Panc1 (cell line): ENCODE results near the gene COMMD1. TPM values are rescaled to one million over a fixed set of nuclear protein-coding genes. Genes with fewer than 3 reads are reported as not detected.

ENCODE experiments used
- ATAC-seq: fragments of 200-7000 bp; cut with Tn5 transposase; 2 replicates; pipeline ENCODE4 v1.9.1; 2020; ENCODE audit warnings: mild to moderate bottlenecking, moderate library complexity
- BruUV-seq: library from RNA; stranded (reverse); fragments of 400-500 nt; replicated peaks from 2 replicates; lab custom pipeline; 2021; lab: Mats Ljungman, UMichigan
- CTCF ChIA-PET: fragments of 300-600 bp; sonication (Branson Sonifier 250); formaldehyde crosslinking; loops from one replicate; lab custom pipeline; 2022; ENCODE audit warnings: antibody characterized with exemption; lab: Charles Lee
- POLR2A ChIA-PET: fragments of 300-600 bp; sonication (Branson Sonifier 250); formaldehyde crosslinking; loops from one replicate; lab custom pipeline; 2022; ENCODE audit warnings: antibody characterized with exemption; lab: Charles Lee
- DNase-seq: peaks from one replicate; pipeline ENCODE4 v3.0.0-alpha.2; 2010; ENCODE audit warnings: low read depth, low spot score
- H3K27ac ChIP-seq: 2 replicates; pipeline ENCODE4 v1.5.1; 2011; ENCODE audit warnings: mild to moderate bottlenecking, low read length, inconsistent platforms
- H3K27me3 ChIP-seq: fragments of 200-500 bp; sonication (Bioruptor generic); 2 replicates; pipeline ENCODE4 v1.6.0; 2014; ENCODE audit warnings: low read length, inconsistent platforms; ENCODE audit not compliant: control insufficient read depth, insufficient read depth
- H3K36me3 ChIP-seq: fragments of 200-500 bp; sonication (Bioruptor generic); 2 replicates; pipeline ENCODE4 v1.5.1; 2014; ENCODE audit warnings: inconsistent platforms, mild to moderate bottlenecking, low read length, moderate library complexity; ENCODE audit not compliant: control insufficient read depth, insufficient read depth
- H3K4me1 ChIP-seq: 2 replicates; pipeline ENCODE4 v1.5.1; 2011; ENCODE audit warnings: inconsistent platforms, mild to moderate bottlenecking, low read length, moderate library complexity; ENCODE audit not compliant: control insufficient read depth, insufficient read depth
- H3K4me3 ChIP-seq, 2 experiments: 2 replicates each; pipeline ENCODE4 v1.5.1; 2011 to 2012; ENCODE audit warnings: low read depth in 2 of 2, low read length in 2 of 2, mild to moderate bottlenecking in 2 of 2, inconsistent platforms in 1 of 2, moderate library complexity in 1 of 2
- H3K9me3 ChIP-seq: fragments of 200-500 bp; sonication (Bioruptor generic); 2 replicates; pipeline ENCODE4 v1.5.1; 2014; ENCODE audit warnings: low read depth, mild to moderate bottlenecking, inconsistent platforms, low read length, moderate library complexity; ENCODE audit not compliant: control insufficient read depth, insufficient read depth
- CTCF ChIP-seq: fragments of 450-650 bp; IDR thresholded peaks from 2 replicates; pipeline ENCODE4 v1.5.1; 2017; ENCODE audit warnings: mild to moderate bottlenecking
- POLR2AphosphoS5 ChIP-seq: IDR thresholded peaks from 2 replicates; pipeline ENCODE4 v1.6.1; 2012; ENCODE audit warnings: mild to moderate bottlenecking, low read depth, low read length, moderate library complexity
- REST ChIP-seq, 2 experiments: IDR thresholded peaks; 2 replicates each; pipeline ENCODE4 v1.6.1; 2011 to 2012; ENCODE audit warnings: low read depth in 2 of 2, control low read depth in 1 of 2, low read length in 1 of 2, mild to moderate bottlenecking in 1 of 2, moderate library complexity in 1 of 2; ENCODE audit not compliant: insufficient read depth in 1 of 2
- SIN3A ChIP-seq: IDR thresholded peaks from 2 replicates; pipeline ENCODE4 v1.6.1; 2012; ENCODE audit warnings: low read depth, mild to moderate bottlenecking, low read length, moderate library complexity, borderline replicate concordance; ENCODE audit not compliant: insufficient read depth
- TCF7L2 ChIP-seq: IDR thresholded peaks from 2 replicates; pipeline ENCODE4 v1.6.1; 2011; ENCODE audit warnings: mild to moderate bottlenecking, low read depth, low read length, inconsistent platforms
- in situ Hi-C: cut with HindIII; loops from 2 replicates; pipeline ENCODE4 v1.10.0; 2016; ENCODE audit warnings: low sequenced_read_pairs, low pct_unique_long_range_greater_than_20kb
- intact Hi-C: fragments of 100-400 bp; cut with micrococcal nuclease; formaldehyde crosslinking; loops from one replicate; pipeline ENCODE4 v1.10.0; 2022; ENCODE audit not compliant: unreplicated experiment
- total RNA-seq: library from RNA; stranded (reverse); gene quantifications from one replicate; pipeline ENCODE4 v1.2.1, GENCODE V29; 2021; ENCODE audit not compliant: unreplicated experiment

Gene COMMD1
- total RNA-seq, 1 experiment from 2014 or later: 40.3 TPM

- H3K4me1 ChIP-seq: no peaks in the 10 kb centered on the region
- ChIA-PET POLR2A (no interaction called here), CTCF (no interaction called here)
- TF ChIP-seq TCF7L2: no peak
- TF ChIP-seq POLR2AphosphoS5: no peak
- TF ChIP-seq REST (IDR thresholded peaks at IDR 0.05; ENCODE audit: insufficient read depth in 1 of 2, low read depth in 2 of 2, low read length in 1 of 2): no peak
- no peak for TF ChIP-seq SIN3A
- TF ChIP-seq CTCF: no peak
- intact Hi-C loops: no loop called here
- DNase-seq (no peak), ATAC-seq (no peak)
- H3K9me3 ChIP-seq: no peaks in the 10 kb centered on the region
- H3K36me3 ChIP-seq: no peaks in the 10 kb centered on the region
- no peaks in the 10 kb centered on the region for H3K27me3 ChIP-seq
- no peak overlapping the region for H3K4me3 ChIP-seq
- in situ Hi-C loops: no loop called here
- BruUV-seq: no TSS peak
- H3K27ac ChIP-seq: no peak overlapping the region
These were observed 63.9 kb downstream of the COMMD1 start for GRCh38 chr2:61969376-61969775.

GRCh38 chr2:61970807-61971556 lies 65.5 kb downstream of the COMMD1 start:
- no peak overlapping the region for H3K4me3 ChIP-seq
- H3K27ac ChIP-seq: no peak overlapping the region
- ATAC-seq (no peak), DNase-seq (no peak)
- TF ChIP-seq POLR2AphosphoS5 (no peak), CTCF (peak; percentile 30; the same call in 1 of the 2 replicates)
- no peaks in the 10 kb centered on the region for H3K36me3 ChIP-seq
- CTCF ChIA-PET: no interaction called here
- no peaks in the 10 kb centered on the region for H3K9me3 ChIP-seq
- no peaks in the 10 kb centered on the region for H3K4me1 ChIP-seq
- H3K27me3 ChIP-seq: no peaks in the 10 kb centered on the region
- in situ Hi-C loops: no loop called here
- POLR2A ChIA-PET: interaction anchor here (0.6 kb wide), 1 partner anchor 11 kb away, joined by 3 read pairs; no protein-coding TSS in a partner anchor
- intact Hi-C loops: no loop called here
- BruUV-seq: no TSS peak
